Measurements from ENCODE around the gene GPR55. TPM values are rescaled to one million over a fixed set of nuclear protein-coding genes. Genes with fewer than 3 reads are reported as not detected.

The GPR55 gene
- total and polyA plus RNA-seq, 2 of the 4 experiments (the other 2 are of a cell fraction), result 0.03 TPM; not detected in 1

- Histone ChIP-seq H2BK15ac (ENCODE audit: low read depth, low read length) (no peak overlapping the region), H3K4me1 (ENCODE audit: control insufficient read depth, insufficient read depth, low read length) (peaks cover 12% of the 10 kb centered on the region; the same call in 1 of the 2 replicates), H4K8ac (ENCODE audit: low read depth in 2 of 2, low read length in 2 of 2) (no peak overlapping the region), H2AFZ (replicated peaks; ENCODE audit: low read length, poor library complexity) (no peak overlapping the region), H2BK120ac (ENCODE audit: low read depth, low read length) (no peak overlapping the region), H2AK5ac (ENCODE audit: low read depth, low read length) (no peak overlapping the region), H3K27me3 (ENCODE audit: control insufficient read depth, insufficient read depth, low read length) (no peaks in the 10 kb centered on the region), H3K79me1 (ENCODE audit: low read depth in 1 of 2, low read length in 2 of 2) (peaks cover 3 to 28% of the 10 kb centered on the region in 2 experiments; a peak in 3 of 4 replicates), H4K91ac (ENCODE audit: insufficient read depth, low read depth, low read length) (no peak overlapping the region), H3K4ac (ENCODE audit: low read depth, low read length) (no peak overlapping the region), H3K56ac (ENCODE audit: extremely low read depth, insufficient read depth, low read length) (no peak overlapping the region), H3K14ac (replicated peaks; ENCODE audit: low read depth, low read length) (no peak overlapping the region), H3K27ac (ENCODE audit: insufficient read depth, low read length) (no peak overlapping the region), H3K4me2 (ENCODE audit: low read depth, low read length) (no peak overlapping the region), H2BK20ac (ENCODE audit: low read depth, low read length) (no peak overlapping the region), H4K5ac (ENCODE audit: low read depth, low read length) (no peak overlapping the region), H2AK9ac (replicated peaks; ENCODE audit: low read depth, low read length, poor library complexity) (no peak overlapping the region), H3K18ac (ENCODE audit: low read depth, low read length) (no peak overlapping the region), H3K4me3 (ENCODE audit: insufficient read depth, low read depth, low read length) (no peak overlapping the region), H3K9ac (ENCODE audit: low read depth, low read length) (no peak overlapping the region), H3K9me3 (ENCODE audit: control insufficient read depth, insufficient read depth, low read length) (no peaks in the 10 kb centered on the region), H4K20me1 (ENCODE audit: insufficient read depth, low read length) (peaks cover 33% of the 10 kb centered on the region), H3K9me1 (ENCODE audit: insufficient read depth, low read length) (peaks cover 2% of the 10 kb centered on the region; the same call in 1 of the 2 replicates), H2BK5ac (ENCODE audit: low read depth, low read length, poor library complexity, severe bottlenecking) (no peak overlapping the region), H3K36me3 (ENCODE audit: control insufficient read depth, insufficient read depth, low read length) (peaks cover 11% of the 10 kb centered on the region; the same call in 1 of the 2 replicates), H3K23ac (ENCODE audit: low read depth, low read length) (no peak overlapping the region)
- TF ChIP-seq BHLHE40 (IDR thresholded peaks at IDR 0.05; ENCODE audit: low read depth, low read length), result no peak
- no peak for TF ChIP-seq USF2 (IDR thresholded peaks at IDR 0.05; ENCODE audit: low read depth, low read length)
- TF ChIP-seq CEBPB (IDR thresholded peaks at IDR 0.05; ENCODE audit: low read depth, low read length), result no peak
- ChIA-PET POLR2A (ENCODE audit: unreplicated experiment) (no interaction called here), CTCF (no interaction called here)
- ATAC-seq (ENCODE audit: low read depth) (no peak), DNase-seq (no peak)
- dilution Hi-C loops (cut with HindIII; ENCODE audit: low sequenced_read_pairs, unreplicated experiment), result no loop called here
- 73% methylated on average over 3 of the region's 17 CpGs; no CpG with 5 or more reads in 1 of the 2 experiments for WGBS, 2 experiments (ENCODE audit: extremely low coverage in 2 of 2, insufficient read length in 1 of 2)
- no TSS peak for BruUV-seq (replicated peaks)
- intact Hi-C loops (cut with micrococcal nuclease), result no loop called here
- in situ Hi-C loops (cut with MboI; ENCODE audit: low sequenced_read_pairs), result no loop called here
Measured at GRCh38 chr2:230871361-230872150, 53.5 kb downstream of the GPR55 start.

All from IMR-90 (cell line).